OCI-LY7 (cell line): ENCODE measurements around the gene ART4. TPM values are rescaled to one million over a fixed set of nuclear protein-coding genes. Genes with fewer than 3 reads are reported as not detected.

Experiments used
- BruUV-seq: library from RNA; stranded (reverse); fragments of 400-500 nt; replicated peaks from 2 replicates; lab custom pipeline; 2021; lab: Mats Ljungman, UMichigan
- CTCF ChIA-PET: fragments of 300-600 bp; sonication (Branson Sonifier 250); formaldehyde crosslinking; loops from one replicate; lab custom pipeline; 2022; ENCODE audit warnings: antibody characterized with exemption; ENCODE audit not compliant: unreplicated experiment; lab: Charles Lee
- POLR2A ChIA-PET: fragments of 300-600 bp; sonication (Branson Sonifier 250); formaldehyde crosslinking; loops from one replicate; lab custom pipeline; 2022; ENCODE audit warnings: antibody characterized with exemption; lab: Charles Lee
- DNase-seq: peaks from one replicate; pipeline ENCODE4 v3.0.0-alpha.2; 2015; ENCODE audit warnings: low spot score
- H2AFZ ChIP-seq: fragments of 200-600 bp; sonication (generic), shearing (Covaris generic); 2 replicates; pipeline ENCODE4 v1.6.1; 2014; ENCODE audit warnings: mild to moderate bottlenecking, antibody characterized with exemption, low read length, moderate library complexity
- H3K27ac ChIP-seq: fragments of 200-600 bp; sonication (generic); 2 replicates; pipeline ENCODE4 v1.5.1; 2014; ENCODE audit warnings: mixed run types, low read depth, mild to moderate bottlenecking, moderate library complexity, low read length, inconsistent platforms; ENCODE audit not compliant: poor library complexity, severe bottlenecking
- H3K36me3 ChIP-seq: fragments of 200-600 bp; sonication (generic); 2 replicates; pipeline ENCODE4 v1.6.1; 2014; ENCODE audit warnings: mild to moderate bottlenecking, antibody characterized with exemption, low read length, moderate library complexity, mixed read lengths; ENCODE audit not compliant: insufficient read depth
- H3K4me1 ChIP-seq: fragments of 200-600 bp; sonication (generic); 2 replicates; pipeline ENCODE4 v1.5.1; 2014; ENCODE audit warnings: mild to moderate bottlenecking, low read length; ENCODE audit not compliant: insufficient read depth, poor library complexity, severe bottlenecking
- H3K4me2 ChIP-seq: fragments of 200-600 bp; sonication (generic); 2 replicates; pipeline ENCODE4 v1.6.1; 2014; ENCODE audit warnings: mild to moderate bottlenecking, low read length
- H3K4me3 ChIP-seq: fragments of 200-600 bp; sonication (generic); 2 replicates; pipeline ENCODE4 v1.5.1; 2014; ENCODE audit warnings: mild to moderate bottlenecking, low read depth, low read length; ENCODE audit not compliant: poor library complexity, severe bottlenecking
- H3K79me2 ChIP-seq: fragments of 200-600 bp; sonication (generic); 2 replicates; pipeline ENCODE4 v1.6.1; 2016; ENCODE audit warnings: low read depth, mild to moderate bottlenecking, low read length, moderate library complexity, mixed read lengths; ENCODE audit not compliant: insufficient read depth
- H3K9me2 ChIP-seq: fragments of 200-600 bp; sonication (generic); 2 replicates; pipeline ENCODE4 v1.6.1; 2016; ENCODE audit warnings: mild to moderate bottlenecking, low read length, mixed read lengths; ENCODE audit not compliant: insufficient read depth
- H3K9me3 ChIP-seq: fragments of 200-600 bp; sonication (generic); 2 replicates; pipeline ENCODE4 v1.6.1; 2014; ENCODE audit warnings: mild to moderate bottlenecking, mixed run types, low read length, mixed read lengths
- H4K20me1 ChIP-seq: fragments of 200-600 bp; sonication (generic); 2 replicates; pipeline ENCODE4 v1.6.1; 2014; ENCODE audit warnings: mild to moderate bottlenecking, antibody characterized with exemption, low read length, moderate library complexity, mixed read lengths; ENCODE audit not compliant: insufficient read depth
- EZH2phosphoT487 ChIP-seq: fragments of 200-600 bp; sonication (generic); IDR thresholded peaks from 2 replicates; pipeline ENCODE4 v1.6.1; 2018; ENCODE audit warnings: low read depth, borderline replicate concordance, mild to moderate bottlenecking, mixed run types, antibody characterized with exemption, low read length, moderate library complexity, mixed read lengths
- intact Hi-C: fragments of 100-400 bp; cut with micrococcal nuclease; formaldehyde crosslinking; loops from one replicate; pipeline ENCODE4 v1.10.0; 2022; ENCODE audit not compliant: unreplicated experiment
- total RNA-seq, 2 experiments: library from RNA; depleted of rRNA in 1 of 2; stranded (reverse); fragments of >200 nt in 1 of 2; shearing (Covaris generic) in 1 of 2; gene quantifications; 2 replicates each; pipeline ENCODE4 v1.2.3, GENCODE V29; 2014 to 2022
- TF ChIP-seq, protein P1 (sequence below): fragments of 200-600 bp; sonication (generic); conservative IDR thresholded peaks from 2 replicates; pipeline ENCODE4 v1.5.1; 2014; ENCODE audit warnings: mild to moderate bottlenecking, antibody characterized with exemption, low read length, moderate library complexity, mixed read lengths

The ART4 gene
- total RNA-seq, 2 experiments from 2014 or later, result not detected

DNA sequence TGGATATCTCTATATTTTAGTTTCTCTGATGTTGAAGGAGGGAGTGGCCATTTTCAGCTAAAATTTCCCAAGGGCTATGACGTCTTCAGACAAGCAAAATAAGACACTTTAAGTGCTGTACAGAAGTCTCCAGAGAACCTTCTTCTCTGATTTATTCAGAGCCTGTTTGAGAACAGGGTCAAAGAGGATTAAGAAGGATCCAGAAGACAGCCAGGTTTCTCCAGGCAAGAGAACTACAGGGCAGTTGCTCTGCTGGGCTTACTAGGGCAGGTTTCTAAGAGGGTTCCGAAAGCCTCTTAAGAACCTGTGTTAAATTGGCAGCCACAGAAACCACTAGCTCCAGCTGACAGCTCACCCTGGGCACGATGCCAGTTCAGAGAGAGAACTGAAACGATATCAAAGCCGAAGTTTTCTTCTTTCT, 41.1 kb upstream of the ART4 start:
- Histone ChIP-seq H3K9me3 (peaks cover 8% of the 10 kb centered on the region; the same call in 1 of the 2 replicates), H3K4me3 (peak overlapping the region; percentile 40), H3K4me2 (peak overlapping the region; percentile 79), H3K27ac (peak overlapping the region; percentile 41), H4K20me1 (no peaks in the 10 kb centered on the region), H2AFZ (peak overlapping the region; percentile 85), H3K9me2 (no peaks in the 10 kb centered on the region), H3K36me3 (peaks cover 3% of the 10 kb centered on the region; the same call in 1 of the 2 replicates), H3K79me2 (no peaks in the 10 kb centered on the region), H3K4me1 (peaks cover 54% of the 10 kb centered on the region)
- BruUV-seq, result no TSS peak
- TF ChIP-seq, protein P1, sequence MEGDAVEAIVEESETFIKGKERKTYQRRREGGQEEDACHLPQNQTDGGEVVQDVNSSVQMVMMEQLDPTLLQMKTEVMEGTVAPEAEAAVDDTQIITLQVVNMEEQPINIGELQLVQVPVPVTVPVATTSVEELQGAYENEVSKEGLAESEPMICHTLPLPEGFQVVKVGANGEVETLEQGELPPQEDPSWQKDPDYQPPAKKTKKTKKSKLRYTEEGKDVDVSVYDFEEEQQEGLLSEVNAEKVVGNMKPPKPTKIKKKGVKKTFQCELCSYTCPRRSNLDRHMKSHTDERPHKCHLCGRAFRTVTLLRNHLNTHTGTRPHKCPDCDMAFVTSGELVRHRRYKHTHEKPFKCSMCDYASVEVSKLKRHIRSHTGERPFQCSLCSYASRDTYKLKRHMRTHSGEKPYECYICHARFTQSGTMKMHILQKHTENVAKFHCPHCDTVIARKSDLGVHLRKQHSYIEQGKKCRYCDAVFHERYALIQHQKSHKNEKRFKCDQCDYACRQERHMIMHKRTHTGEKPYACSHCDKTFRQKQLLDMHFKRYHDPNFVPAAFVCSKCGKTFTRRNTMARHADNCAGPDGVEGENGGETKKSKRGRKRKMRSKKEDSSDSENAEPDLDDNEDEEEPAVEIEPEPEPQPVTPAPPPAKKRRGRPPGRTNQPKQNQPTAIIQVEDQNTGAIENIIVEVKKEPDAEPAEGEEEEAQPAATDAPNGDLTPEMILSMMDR, result no peak
- TF ChIP-seq EZH2phosphoT487, result no peak
- intact Hi-C loops, result loop anchor here (5.0 kb wide), 2 partner anchors 73 to 112 kb away; a partner anchor contains a TSS
- ChIA-PET POLR2A (interaction anchor here (1.0 to 1.7 kb wide), 11 partner anchors 11 to 641 kb away, joined by 3 to 8 read pairs (median 4); a partner anchor contains a TSS), CTCF (no interaction called here)
- DNase-seq, result peak; percentile 85

DNA sequence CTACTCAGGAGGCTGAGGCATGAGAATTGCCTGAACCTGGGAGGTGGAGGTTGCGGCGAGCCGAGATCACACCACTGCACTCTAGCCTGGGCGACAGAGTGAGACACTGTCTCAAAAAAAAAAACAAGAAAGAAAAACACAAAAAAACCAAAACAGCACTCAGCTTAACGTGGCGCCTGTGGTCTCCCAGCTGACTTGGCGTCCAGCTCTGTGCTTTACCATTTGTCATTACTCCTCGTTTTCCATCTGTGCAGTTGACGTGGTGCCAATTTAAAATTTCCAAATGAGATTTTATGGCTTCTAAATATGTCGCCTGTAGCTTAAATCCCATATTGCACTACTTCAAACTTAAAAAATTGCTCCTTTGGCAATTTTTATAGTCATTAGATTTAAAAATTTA, 40.4 kb upstream of the ART4 start:
- POLR2A ChIA-PET, result interaction anchor here (0.7 to 2.7 kb wide), 14 partner anchors 10 to 642 kb away, joined by 3 to 9 read pairs (median 4); partner anchors contain the start of gene ARHGDIB
- Histone ChIP-seq H3K9me3 (peaks cover 8% of the 10 kb centered on the region; the same call in 1 of the 2 replicates), H4K20me1 (no peaks in the 10 kb centered on the region), H3K79me2 (no peaks in the 10 kb centered on the region), H3K9me2 (no peaks in the 10 kb centered on the region), H3K4me2 (peak overlapping the region; percentile 79), H2AFZ (peak overlapping the region; percentile 85; the same call in 1 of the 2 replicates), H3K27ac (no peak overlapping the region), H3K4me3 (peak overlapping the region; percentile 40), H3K36me3 (peaks cover 3% of the 10 kb centered on the region; the same call in 1 of the 2 replicates), H3K4me1 (peaks cover 62% of the 10 kb centered on the region)
- intact Hi-C loops, result loop anchor here (5.0 kb wide), 2 partner anchors 74 to 111 kb away; a partner anchor contains a TSS
- BruUV-seq, result no TSS peak
- DNase-seq, result no peak
- no peak for TF ChIP-seq EZH2phosphoT487
- TF ChIP-seq, protein P1, result no peak
- CTCF ChIA-PET, result no interaction called here

- BruUV-seq, result no TSS peak
Observed at GRCh38 chr12:14880890-14881453, 37.6 kb upstream of the ART4 start.

More at GRCh38 chr12:14880890-14881453, 37.6 kb upstream of the ART4 start:
- H3K4me1 ChIP-seq, result peaks cover 69% of the 10 kb centered on the region
- H3K4me2 ChIP-seq, result peak overlapping the region; percentile 39
- no peaks in the 10 kb centered on the region for H3K9me2 ChIP-seq
- DNase-seq, result peak; percentile 49
- peaks cover 3% of the 10 kb centered on the region; the same call in 1 of the 2 replicates for H3K36me3 ChIP-seq
- H3K27ac ChIP-seq, result peak overlapping the region; percentile 54
- no peak for TF ChIP-seq EZH2phosphoT487
- TF ChIP-seq, protein P1, result no peak
- peaks cover 8% of the 10 kb centered on the region; the same call in 1 of the 2 replicates for H3K9me3 ChIP-seq
- ChIA-PET POLR2A (interaction anchor here (0.5 to 2.6 kb wide), 3 partner anchors 9 to 1725 kb away, joined by 3 to 8 read pairs (median 4); partner anchors contain the start of gene LMO3), CTCF (no interaction called here)
- peak overlapping the region; percentile 73 for H2AFZ ChIP-seq
- no peaks in the 10 kb centered on the region for H3K79me2 ChIP-seq
- no peaks in the 10 kb centered on the region for H4K20me1 ChIP-seq
- peak overlapping the region; percentile 40 for H3K4me3 ChIP-seq
- intact Hi-C loops, result loop anchor here (5.0 kb wide), 2 partner anchors 76 to 109 kb away; a partner anchor contains a TSS
